AG04449 (cell line): ENCODE measurements around the gene KLK7.
"Not testable (repeated sequence)": the region's sequence is repeated elsewhere in the genome, so short reads cannot be mapped to it uniquely, and the experiment has no call there.

Experiments used
- CTCF ChIA-PET: fragments of 350-600 bp; formaldehyde crosslinking; extraction: SDS; loops from one replicate; lab custom pipeline; 2021; ENCODE audit warnings: antibody characterized with exemption; lab: Yijun Ruan, JAX
- POLR2A ChIA-PET: fragments of 400-600, 350-600 bp; formaldehyde crosslinking; extraction: SDS; loops from one replicate; lab custom pipeline; 2020; ENCODE audit warnings: antibody characterized with exemption, inconsistent platforms; lab: Yijun Ruan, JAX
- DNase-seq: peaks from one replicate; pipeline ENCODE4 v3.0.0-alpha.2; 2010; ENCODE audit warnings: low read depth, low spot score
- H3K4me3 ChIP-seq: 2 replicates; pipeline ENCODE4 v1.5.1; 2011; ENCODE audit warnings: low read depth, mild to moderate bottlenecking, control low read depth, low read length
- TF ChIP-seq, protein P1 (sequence below): IDR thresholded peaks from one replicate; pipeline ENCODE4 v1.5.1; 2011; ENCODE audit warnings: mild to moderate bottlenecking, moderate library complexity, low read length, control low read depth, inconsistent platforms; ENCODE audit not compliant: insufficient read depth; ENCODE audit errors: missing control alignments

The KLK7 gene

DNA sequence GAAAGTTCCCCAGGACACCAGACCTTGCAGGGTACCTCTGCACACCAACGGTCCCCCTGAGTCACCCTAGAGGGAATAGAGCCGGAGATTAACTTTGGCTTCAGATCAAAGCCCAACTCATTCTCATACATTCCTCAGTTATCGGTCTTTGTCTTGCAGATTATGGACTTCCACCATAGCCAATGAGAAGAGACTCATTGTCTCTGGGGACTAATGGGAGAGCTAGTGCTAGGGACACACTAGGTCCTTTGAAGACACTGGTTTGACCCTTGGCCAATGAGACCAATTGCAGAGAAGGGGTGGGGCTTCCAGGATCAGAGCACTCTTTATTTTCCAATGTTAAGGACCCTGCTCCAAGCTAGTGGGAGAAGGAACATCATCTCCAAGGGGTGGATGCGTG is 6.1 kb downstream of the KLK7 start:
- no peak overlapping the region for H3K4me3 ChIP-seq
- CTCF ChIA-PET, result no interaction called here
- POLR2A ChIA-PET, result no interaction called here
- TF ChIP-seq, protein P1, sequence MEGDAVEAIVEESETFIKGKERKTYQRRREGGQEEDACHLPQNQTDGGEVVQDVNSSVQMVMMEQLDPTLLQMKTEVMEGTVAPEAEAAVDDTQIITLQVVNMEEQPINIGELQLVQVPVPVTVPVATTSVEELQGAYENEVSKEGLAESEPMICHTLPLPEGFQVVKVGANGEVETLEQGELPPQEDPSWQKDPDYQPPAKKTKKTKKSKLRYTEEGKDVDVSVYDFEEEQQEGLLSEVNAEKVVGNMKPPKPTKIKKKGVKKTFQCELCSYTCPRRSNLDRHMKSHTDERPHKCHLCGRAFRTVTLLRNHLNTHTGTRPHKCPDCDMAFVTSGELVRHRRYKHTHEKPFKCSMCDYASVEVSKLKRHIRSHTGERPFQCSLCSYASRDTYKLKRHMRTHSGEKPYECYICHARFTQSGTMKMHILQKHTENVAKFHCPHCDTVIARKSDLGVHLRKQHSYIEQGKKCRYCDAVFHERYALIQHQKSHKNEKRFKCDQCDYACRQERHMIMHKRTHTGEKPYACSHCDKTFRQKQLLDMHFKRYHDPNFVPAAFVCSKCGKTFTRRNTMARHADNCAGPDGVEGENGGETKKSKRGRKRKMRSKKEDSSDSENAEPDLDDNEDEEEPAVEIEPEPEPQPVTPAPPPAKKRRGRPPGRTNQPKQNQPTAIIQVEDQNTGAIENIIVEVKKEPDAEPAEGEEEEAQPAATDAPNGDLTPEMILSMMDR, result no peak
- no peak for DNase-seq

DNA sequence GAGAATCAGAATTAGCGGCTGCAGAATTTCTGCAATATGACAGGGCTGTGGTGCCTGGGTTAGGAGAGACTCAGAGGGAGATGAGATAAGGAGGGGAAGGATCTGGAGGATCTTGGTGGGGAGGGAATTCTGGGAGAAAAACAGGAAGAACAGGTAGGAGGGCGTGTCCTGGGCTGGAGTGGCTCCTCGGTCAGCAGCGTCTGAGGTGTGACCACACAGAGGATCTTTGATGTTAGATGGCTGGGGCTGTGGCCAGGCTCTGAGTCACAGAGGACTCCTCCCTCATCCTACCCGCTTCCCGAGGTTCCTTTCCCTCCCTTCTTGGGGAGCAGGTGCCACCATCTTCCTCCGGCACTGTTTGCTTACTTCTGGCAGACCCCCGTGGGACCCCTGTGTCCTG is 8.0 kb downstream of the KLK7 start:
- ChIA-PET CTCF (no interaction called here), POLR2A (no interaction called here)
- no peak overlapping the region for H3K4me3 ChIP-seq
- DNase-seq, result no peak
- TF ChIP-seq, protein P1, result no peak

DNA sequence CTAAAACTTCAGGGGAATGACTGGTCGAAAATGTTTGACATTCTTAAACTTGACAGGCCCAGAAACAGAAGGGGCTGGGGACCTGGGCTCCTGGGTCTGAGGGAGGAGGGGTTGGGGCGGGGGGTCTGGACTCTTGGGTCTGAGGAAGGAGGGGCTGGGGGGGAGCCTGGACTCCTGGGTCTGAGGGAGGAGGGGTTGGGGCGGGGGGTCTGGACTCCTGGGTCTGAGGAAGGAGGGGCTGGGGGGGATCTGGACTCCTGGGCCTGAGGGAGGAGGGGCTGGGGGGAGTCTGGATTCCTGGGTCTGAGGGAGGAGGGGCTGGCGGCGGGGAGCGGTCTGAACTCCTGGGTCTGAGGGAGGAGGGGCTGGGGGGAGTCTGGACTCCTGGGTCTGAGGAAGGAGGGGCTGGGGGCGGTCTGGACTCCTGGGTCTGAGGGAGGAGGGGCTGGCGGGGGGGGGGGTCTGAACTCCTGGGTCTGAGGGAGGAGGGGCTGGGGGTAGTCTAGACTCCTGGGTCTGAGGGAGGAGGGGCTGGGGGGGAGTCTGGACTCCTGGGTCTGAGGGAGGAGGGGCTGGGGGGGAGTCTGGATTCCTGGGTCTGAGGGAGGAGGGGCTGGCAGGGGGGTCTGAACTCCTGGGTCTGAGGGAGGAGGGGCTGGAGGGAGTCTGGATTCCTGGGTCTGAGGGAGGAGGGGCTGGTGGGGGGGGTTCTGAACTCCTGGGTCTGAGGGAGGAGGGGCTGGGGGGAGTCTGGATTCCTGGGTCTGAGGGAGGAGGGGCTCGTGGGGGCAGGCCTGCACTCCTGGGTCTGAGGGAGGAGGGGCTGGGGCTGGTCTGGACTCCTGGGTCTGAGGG is 8.8 kb downstream of the KLK7 start:
- TF ChIP-seq, protein P1, result no peak
- POLR2A ChIA-PET, result no interaction called here
- DNase-seq, result no peak
- CTCF ChIA-PET, result no interaction called here
- H3K4me3 ChIP-seq, result no peak overlapping the region

DNA sequence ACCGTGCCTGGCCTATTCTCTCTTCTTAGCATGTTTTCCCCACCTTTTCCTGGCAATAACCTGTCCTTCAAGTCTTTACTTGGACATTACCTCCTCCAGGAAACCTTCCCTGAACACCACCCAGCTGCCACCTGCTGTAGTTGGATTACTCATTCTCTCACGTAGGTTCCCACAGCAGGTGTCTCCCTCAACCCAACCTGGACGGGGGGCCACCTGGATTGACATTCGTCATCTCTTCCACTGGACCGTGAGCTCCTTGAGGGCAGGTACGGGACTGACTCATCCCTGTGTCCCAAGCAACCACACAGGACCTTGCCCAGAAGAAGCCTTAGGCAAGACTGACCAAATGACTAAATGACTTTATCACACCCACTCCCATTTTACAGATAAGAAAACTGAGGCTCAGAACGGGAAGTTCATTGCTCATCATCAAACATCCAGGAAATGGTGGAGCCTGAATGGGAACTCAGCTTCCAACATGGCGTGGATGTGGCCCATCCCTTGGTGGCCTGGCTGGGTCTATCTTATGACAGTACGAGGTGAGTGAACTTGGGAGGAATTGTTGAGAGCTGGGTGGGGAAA is 10.8 kb downstream of the KLK7 start:
- no peak for DNase-seq
- H3K4me3 ChIP-seq, result no peak overlapping the region
- ChIA-PET POLR2A (no interaction called here), CTCF (no interaction called here)
- TF ChIP-seq, protein P1, result no peak

DNA sequence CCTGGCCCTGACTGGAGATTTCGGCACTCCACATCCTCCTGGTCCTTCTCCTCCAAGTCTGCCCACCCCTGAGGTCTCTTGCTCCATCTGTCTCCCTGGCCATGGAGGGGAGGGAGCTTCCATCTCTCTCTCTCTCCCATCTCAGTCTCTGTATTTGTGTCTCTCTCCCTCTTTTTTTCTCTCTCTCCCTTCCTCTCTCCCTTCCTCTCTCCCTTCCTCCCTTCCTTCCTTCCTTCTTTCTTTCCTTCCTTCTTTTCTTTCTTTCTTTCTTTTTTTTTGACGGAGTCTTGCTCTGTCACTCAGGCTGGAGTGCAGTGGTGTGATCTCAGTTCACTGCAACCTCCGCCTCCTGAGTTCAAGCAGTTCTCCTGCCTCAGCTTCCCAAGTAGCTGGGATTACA is 13.9 kb downstream of the KLK7 start:
- DNase-seq, H3K4me3 ChIP-seq, CTCF ChIA-PET, POLR2A ChIA-PET: not testable (repeated sequence)

DNA sequence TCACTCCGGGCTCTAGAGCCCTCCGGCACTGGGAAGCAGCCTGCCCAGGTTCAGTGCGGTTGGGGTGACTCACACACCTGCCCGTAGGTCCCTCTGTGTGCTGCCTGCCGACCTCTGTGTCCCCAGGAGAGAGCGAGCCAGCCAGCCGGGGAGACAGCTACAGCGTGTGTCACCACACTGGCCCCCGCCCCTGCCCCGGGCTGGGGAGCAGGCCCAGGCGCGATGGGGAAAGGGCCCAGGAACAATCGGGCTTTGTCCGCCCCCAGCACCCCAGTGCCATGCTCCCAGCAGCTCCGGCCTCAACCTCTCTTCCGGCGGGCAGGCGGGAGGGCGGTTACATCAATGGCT is 14.3 kb downstream of the KLK7 start, which contains the start of gene KLK6:
TSS of gene KLK6 (minus strand) at position 179 of the 348 bp plus-strand sequence. CDS start 1,487 bp downstream, outside the sequence.
- ChIA-PET CTCF (no interaction called here), POLR2A (no interaction called here)
- DNase-seq, result no peak
- no peak within 1 kb of the TSS for H3K4me3 ChIP-seq
- TF ChIP-seq, protein P1, result no peak
